Smooth muscle cell (in vitro differentiated cells): ENCODE measurements around the gene FGF16. TPM values are rescaled to one million over a fixed set of nuclear protein-coding genes. Genes with fewer than 3 reads are reported as not detected.

ENCODE experiments used
- DNase-seq: peaks from one replicate; lab custom pipeline; 2025; ENCODE audit not compliant: unreplicated experiment; lab: John Stamatoyannopoulos, UW
- H2AFZ ChIP-seq: fragments of 200-600 bp; sonication (generic); 2 replicates; pipeline ENCODE4 v1.6.0; 2016; ENCODE audit warnings: antibody characterized with exemption, low read depth, mild to moderate bottlenecking
- H3F3A ChIP-seq: fragments of 200-600 bp; sonication (generic); 2 replicates; pipeline ENCODE4 v1.6.0; 2017; ENCODE audit warnings: antibody characterized with exemption, low read depth
- H3K27ac ChIP-seq: fragments of 200-600 bp; sonication (generic); 2 replicates; pipeline ENCODE4 v1.5.1; 2016; ENCODE audit warnings: low read depth, mild to moderate bottlenecking
- H3K27me3 ChIP-seq: fragments of 200-600 bp; sonication (generic); 2 replicates; pipeline ENCODE4 v1.6.1; 2016; ENCODE audit warnings: low read depth, mild to moderate bottlenecking
- H3K36me3 ChIP-seq: fragments of 200-600 bp; sonication (generic); 2 replicates; pipeline ENCODE4 v1.5.1; 2016; ENCODE audit warnings: low read depth
- H3K4me1 ChIP-seq: fragments of 200-600 bp; sonication (generic); 2 replicates; pipeline ENCODE4 v1.5.1; 2016; ENCODE audit warnings: low read depth
- H3K4me2 ChIP-seq: fragments of 200-600 bp; sonication (generic); 2 replicates; pipeline ENCODE4 v1.6.0; 2016; ENCODE audit warnings: mild to moderate bottlenecking
- H3K4me3 ChIP-seq: fragments of 200-600 bp; sonication (generic); 2 replicates; pipeline ENCODE4 v1.5.1; 2016; ENCODE audit warnings: mild to moderate bottlenecking
- H3K79me2 ChIP-seq: fragments of 200-600 bp; sonication (generic); 2 replicates; pipeline ENCODE4 v1.6.0; 2016; ENCODE audit warnings: low read depth, mild to moderate bottlenecking
- H3K9ac ChIP-seq: fragments of 200-600 bp; sonication (generic); 2 replicates; pipeline ENCODE4 v1.6.0; 2016; ENCODE audit warnings: low read depth
- H3K9me3 ChIP-seq: fragments of 200-600 bp; sonication (generic); replicated peaks from 2 replicates; pipeline ENCODE4 v1.5.1; 2016; ENCODE audit warnings: low read depth
- H4K20me1 ChIP-seq: fragments of 200-600 bp; sonication (generic); 2 replicates; pipeline ENCODE4 v1.6.0; 2016; ENCODE audit warnings: low read depth
- WGBS: methylation state at CpG from one replicate; pipeline ENCODE4 v1.1.7; 2016; ENCODE audit warnings: low lambda C conversion rate; 5-methylcytosine and 5-hydroxymethylcytosine counted together
- polyA plus RNA-seq: library from polyadenylated mRNA; unstranded; fragments of >200 nt; fragmentation: Nextera tagmentation; extraction: Ambion mirVana; gene quantifications from 2 replicates; pipeline ENCODE4 v1.2.1, GENCODE V29; 2016
- total RNA-seq: library from RNA; depleted of rRNA; stranded (reverse); fragments of >200 nt; gene quantifications from 2 replicates; pipeline ENCODE4 v1.2.3, GENCODE V29; 2014
- TF ChIP-seq, protein P1 (sequence below): fragments of 200-600 bp; sonication (generic); IDR thresholded peaks from 2 replicates; pipeline ENCODE4 v1.5.1; 2017; ENCODE audit warnings: borderline replicate concordance, mild to moderate bottlenecking, antibody characterized with exemption; ENCODE audit not compliant: insufficient read depth, poor library complexity, severe bottlenecking

Gene FGF16
- total and polyA plus RNA-seq, 2 experiments from 2014 or later = not detected

DNA sequence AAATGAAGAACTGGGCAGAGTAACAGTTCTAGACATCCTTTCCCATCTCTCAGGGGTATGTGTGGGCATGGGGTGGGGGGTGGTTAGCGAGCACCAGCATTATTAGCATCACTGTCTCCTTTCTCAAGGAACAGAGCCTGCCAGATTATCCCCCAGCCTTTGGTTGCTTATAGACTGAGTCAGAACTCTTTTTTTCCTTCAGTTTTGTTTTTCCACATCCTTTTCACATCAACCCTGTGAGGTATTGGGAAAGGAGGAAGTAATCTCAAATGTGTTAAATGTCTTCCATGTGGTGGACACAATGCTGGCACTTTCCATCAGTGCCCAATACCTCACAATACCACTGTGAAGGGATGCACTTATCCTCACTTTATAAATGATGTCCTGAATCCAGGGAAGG is 3.1 kb upstream of the FGF16 start:
- H3K4me2 ChIP-seq = no peak overlapping the region
- WGBS = 67% methylated on average over 1 of the region's 1 CpG
- H3K27me3 ChIP-seq = peaks cover 44% of the 10 kb centered on the region
- H3K9me3 ChIP-seq = no peaks in the 10 kb centered on the region
- TF ChIP-seq, protein P1, sequence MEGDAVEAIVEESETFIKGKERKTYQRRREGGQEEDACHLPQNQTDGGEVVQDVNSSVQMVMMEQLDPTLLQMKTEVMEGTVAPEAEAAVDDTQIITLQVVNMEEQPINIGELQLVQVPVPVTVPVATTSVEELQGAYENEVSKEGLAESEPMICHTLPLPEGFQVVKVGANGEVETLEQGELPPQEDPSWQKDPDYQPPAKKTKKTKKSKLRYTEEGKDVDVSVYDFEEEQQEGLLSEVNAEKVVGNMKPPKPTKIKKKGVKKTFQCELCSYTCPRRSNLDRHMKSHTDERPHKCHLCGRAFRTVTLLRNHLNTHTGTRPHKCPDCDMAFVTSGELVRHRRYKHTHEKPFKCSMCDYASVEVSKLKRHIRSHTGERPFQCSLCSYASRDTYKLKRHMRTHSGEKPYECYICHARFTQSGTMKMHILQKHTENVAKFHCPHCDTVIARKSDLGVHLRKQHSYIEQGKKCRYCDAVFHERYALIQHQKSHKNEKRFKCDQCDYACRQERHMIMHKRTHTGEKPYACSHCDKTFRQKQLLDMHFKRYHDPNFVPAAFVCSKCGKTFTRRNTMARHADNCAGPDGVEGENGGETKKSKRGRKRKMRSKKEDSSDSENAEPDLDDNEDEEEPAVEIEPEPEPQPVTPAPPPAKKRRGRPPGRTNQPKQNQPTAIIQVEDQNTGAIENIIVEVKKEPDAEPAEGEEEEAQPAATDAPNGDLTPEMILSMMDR = no peak
- no peaks in the 10 kb centered on the region for H3K79me2 ChIP-seq
- no peak overlapping the region for H3K4me3 ChIP-seq
- no peak overlapping the region for H3K27ac ChIP-seq
- no peaks in the 10 kb centered on the region for H3K4me1 ChIP-seq
- H3K9ac ChIP-seq = no peak overlapping the region
- no peaks in the 10 kb centered on the region for H3K36me3 ChIP-seq
- no peaks in the 10 kb centered on the region for H4K20me1 ChIP-seq
- H2AFZ ChIP-seq = no peak overlapping the region
- DNase-seq = no peak
- H3F3A ChIP-seq = no peaks in the 10 kb centered on the region

DNA sequence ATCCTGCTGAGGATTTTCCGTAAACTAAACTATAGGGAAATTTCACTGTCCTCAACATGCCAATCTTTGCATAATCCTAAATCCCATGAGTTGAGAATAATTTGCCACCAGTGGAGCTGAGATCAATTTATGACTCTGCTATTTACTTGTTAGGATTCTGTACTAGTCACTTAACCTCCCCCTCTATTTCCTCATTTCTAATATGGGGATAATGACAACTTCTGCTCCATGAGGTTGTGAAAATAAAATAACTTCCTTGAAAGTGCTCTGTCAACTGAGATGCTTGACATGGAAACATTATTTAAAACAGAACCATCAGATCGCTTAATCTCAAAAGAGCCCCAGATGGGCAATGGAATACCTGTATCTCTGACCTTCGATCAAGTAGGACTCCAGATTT is 2.6 kb upstream of the FGF16 start:
- H3K36me3 ChIP-seq = no peaks in the 10 kb centered on the region
- TF ChIP-seq, protein P1 = no peak
- no peaks in the 10 kb centered on the region for H3F3A ChIP-seq
- 60% methylated on average over 3 of the region's 3 CpGs for WGBS
- H4K20me1 ChIP-seq = no peaks in the 10 kb centered on the region
- no peak for DNase-seq
- no peak overlapping the region for H3K4me2 ChIP-seq
- no peak overlapping the region for H3K9ac ChIP-seq
- no peak overlapping the region for H3K4me3 ChIP-seq
- no peak overlapping the region for H2AFZ ChIP-seq
- no peaks in the 10 kb centered on the region for H3K79me2 ChIP-seq
- H3K27ac ChIP-seq = no peak overlapping the region
- no peaks in the 10 kb centered on the region for H3K9me3 ChIP-seq
- H3K4me1 ChIP-seq = no peaks in the 10 kb centered on the region
- H3K27me3 ChIP-seq = peaks cover 44% of the 10 kb centered on the region

DNA sequence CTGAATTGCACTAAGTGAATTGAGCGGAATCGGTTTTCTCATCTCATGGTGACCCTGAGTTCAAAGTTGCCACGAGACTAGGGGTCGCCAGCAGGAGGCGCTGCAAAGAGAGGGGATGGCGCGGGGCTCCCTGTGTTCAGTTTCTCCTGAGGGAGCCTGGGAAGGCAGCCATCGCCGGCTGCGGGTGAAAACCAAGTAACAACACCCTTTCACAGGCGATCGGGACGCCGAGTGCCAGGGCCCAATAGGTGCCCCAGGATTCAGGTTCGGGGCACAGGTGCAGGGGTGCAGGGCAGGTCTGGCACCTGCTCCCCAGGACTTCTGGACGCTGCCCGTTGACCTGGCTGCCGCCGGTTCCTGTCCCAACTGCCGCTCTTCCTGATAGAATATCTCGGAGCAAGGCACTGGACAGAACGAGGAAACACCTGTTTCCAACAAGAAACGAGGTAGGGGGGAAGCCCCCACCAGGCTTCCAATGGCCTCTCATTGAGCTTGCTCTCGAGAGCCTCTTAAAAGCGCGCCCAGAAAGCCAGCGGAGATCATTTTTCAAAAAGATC is 1.1 kb upstream of the FGF16 start:
- 48% methylated on average over 27 of the region's 27 CpGs for WGBS
- H2AFZ ChIP-seq = no peak overlapping the region
- peaks cover 44% of the 10 kb centered on the region for H3K27me3 ChIP-seq
- H3F3A ChIP-seq = no peaks in the 10 kb centered on the region
- H3K36me3 ChIP-seq = no peaks in the 10 kb centered on the region
- TF ChIP-seq, protein P1 = peak; percentile 32
- peak overlapping the region; percentile 22 for H3K4me3 ChIP-seq
- H3K4me1 ChIP-seq = no peaks in the 10 kb centered on the region
- peak overlapping the region; percentile 78 for H3K4me2 ChIP-seq
- H3K27ac ChIP-seq = no peak overlapping the region
- no peak overlapping the region for H3K9ac ChIP-seq
- DNase-seq = no peak
- H3K79me2 ChIP-seq = no peaks in the 10 kb centered on the region
- H4K20me1 ChIP-seq = no peaks in the 10 kb centered on the region
- H3K9me3 ChIP-seq = no peaks in the 10 kb centered on the region

DNA sequence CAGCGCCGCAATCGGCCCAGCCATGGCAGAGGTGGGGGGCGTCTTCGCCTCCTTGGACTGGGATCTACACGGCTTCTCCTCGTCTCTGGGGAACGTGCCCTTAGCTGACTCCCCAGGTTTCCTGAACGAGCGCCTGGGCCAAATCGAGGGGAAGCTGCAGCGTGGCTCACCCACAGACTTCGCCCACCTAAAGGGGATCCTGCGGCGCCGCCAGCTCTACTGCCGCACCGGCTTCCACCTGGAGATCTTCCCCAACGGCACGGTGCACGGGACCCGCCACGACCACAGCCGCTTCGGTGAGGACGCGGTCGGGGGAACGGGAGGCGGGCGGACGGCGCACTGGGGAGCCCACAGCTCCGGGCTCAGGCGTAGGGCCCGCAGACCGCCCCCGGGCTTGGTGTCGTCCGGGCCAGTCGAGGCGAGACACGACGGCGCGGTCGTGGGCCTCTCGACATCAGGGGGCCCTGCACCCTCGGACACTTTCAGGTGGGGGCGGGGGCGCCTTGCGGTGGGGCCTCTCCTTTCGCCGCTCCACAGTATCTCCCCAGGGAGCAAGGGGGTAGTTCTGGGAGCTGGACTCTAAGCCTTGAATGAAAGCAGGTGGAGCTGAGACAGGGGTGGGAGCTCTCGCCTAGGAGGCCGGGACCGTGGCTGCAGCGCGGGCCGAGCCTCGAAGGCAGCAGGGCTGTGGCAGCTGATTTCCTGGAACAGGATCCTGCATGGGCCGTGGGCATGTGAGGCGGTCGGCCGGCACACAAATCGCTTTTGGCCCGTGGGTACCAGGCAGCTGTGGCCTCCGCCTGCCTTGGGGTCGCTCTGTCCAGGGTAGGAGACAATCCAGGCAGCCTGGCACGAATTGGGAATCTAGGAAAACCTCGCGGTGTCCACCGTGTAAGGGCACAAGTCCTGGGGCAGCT is 722 bp downstream of the FGF16 start:
- Histone ChIP-seq H3K79me2 (no peaks in the 10 kb centered on the region), H3K27me3 (peaks cover 44% of the 10 kb centered on the region), H3K4me3 (peak overlapping the region; percentile 22), H2AFZ (no peak overlapping the region), H3K27ac (no peak overlapping the region), H3K9me3 (no peaks in the 10 kb centered on the region), H3K4me2 (peak overlapping the region; percentile 78), H4K20me1 (no peaks in the 10 kb centered on the region), H3F3A (no peaks in the 10 kb centered on the region), H3K36me3 (no peaks in the 10 kb centered on the region), H3K9ac (no peak overlapping the region), H3K4me1 (no peaks in the 10 kb centered on the region)
- WGBS = 49% methylated on average over 66 of the region's 73 CpGs
- TF ChIP-seq, protein P1 = no peak
- DNase-seq = no peak
